Lung microvascular endothelial cell (primary cell): ENCODE results near the gene FAT2. TPM values are rescaled to one million over a fixed set of nuclear protein-coding genes. Genes with fewer than 3 reads are reported as not detected.
A peak's percentile ranks its signal among the peaks of the same experiment; 100 is the strongest.

Source experiments
- DNase-seq, 2 donors: peaks; one replicate each; pipeline versions ENCODE4 v3.0.0 to v3.0.0-alpha.2; 2010; ENCODE audit warnings: low read depth in 2 of 2
- total RNA-seq: library from RNA; depleted of rRNA; stranded (reverse); fragments of >200 nt; gene quantifications from 2 replicates; pipeline ENCODE4 v1.2.1, GENCODE V29; 2014

The FAT2 gene, protein sequence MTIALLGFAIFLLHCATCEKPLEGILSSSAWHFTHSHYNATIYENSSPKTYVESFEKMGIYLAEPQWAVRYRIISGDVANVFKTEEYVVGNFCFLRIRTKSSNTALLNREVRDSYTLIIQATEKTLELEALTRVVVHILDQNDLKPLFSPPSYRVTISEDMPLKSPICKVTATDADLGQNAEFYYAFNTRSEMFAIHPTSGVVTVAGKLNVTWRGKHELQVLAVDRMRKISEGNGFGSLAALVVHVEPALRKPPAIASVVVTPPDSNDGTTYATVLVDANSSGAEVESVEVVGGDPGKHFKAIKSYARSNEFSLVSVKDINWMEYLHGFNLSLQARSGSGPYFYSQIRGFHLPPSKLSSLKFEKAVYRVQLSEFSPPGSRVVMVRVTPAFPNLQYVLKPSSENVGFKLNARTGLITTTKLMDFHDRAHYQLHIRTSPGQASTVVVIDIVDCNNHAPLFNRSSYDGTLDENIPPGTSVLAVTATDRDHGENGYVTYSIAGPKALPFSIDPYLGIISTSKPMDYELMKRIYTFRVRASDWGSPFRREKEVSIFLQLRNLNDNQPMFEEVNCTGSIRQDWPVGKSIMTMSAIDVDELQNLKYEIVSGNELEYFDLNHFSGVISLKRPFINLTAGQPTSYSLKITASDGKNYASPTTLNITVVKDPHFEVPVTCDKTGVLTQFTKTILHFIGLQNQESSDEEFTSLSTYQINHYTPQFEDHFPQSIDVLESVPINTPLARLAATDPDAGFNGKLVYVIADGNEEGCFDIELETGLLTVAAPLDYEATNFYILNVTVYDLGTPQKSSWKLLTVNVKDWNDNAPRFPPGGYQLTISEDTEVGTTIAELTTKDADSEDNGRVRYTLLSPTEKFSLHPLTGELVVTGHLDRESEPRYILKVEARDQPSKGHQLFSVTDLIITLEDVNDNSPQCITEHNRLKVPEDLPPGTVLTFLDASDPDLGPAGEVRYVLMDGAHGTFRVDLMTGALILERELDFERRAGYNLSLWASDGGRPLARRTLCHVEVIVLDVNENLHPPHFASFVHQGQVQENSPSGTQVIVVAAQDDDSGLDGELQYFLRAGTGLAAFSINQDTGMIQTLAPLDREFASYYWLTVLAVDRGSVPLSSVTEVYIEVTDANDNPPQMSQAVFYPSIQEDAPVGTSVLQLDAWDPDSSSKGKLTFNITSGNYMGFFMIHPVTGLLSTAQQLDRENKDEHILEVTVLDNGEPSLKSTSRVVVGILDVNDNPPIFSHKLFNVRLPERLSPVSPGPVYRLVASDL (N-terminal part only)
- not detected in 2 replicates for total RNA-seq

DNA sequence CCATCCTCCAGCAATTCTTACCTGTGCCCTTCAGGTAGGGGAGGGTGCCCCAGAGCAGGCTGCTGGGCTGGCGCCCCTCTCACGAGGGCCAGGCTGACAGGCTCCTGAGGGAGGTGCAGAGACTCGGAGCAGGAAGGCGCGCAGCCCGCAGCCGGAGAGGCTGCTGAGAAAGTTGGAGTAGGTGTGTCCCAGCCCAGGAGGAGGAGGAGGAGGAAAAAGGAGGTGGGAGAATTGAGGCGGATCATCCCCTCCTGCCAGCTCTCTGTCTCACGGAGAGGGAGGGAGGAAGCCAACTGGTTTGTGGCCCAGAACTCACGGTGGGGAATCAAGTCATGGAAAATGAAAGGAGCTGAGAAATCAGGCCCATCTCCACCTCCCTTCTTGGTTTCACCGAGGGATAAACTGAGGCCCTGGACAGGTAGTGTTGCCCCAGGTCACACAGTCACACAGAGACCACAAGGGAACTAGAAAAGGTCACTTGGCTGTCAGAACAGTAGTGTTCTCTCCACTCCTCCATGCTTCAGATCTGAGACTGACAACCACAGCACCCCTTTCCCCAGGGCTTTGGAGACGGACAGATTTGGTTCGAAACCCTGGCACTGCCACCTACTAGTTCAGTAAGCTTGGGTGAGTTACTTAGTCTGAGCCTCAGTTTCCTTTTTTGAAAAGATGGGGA lies at the start of gene FAT2:
Gene FAT2 (minus strand): TSS at position 188 of the 676 bp plus-strand sequence. CDS start 22,400 bp downstream, outside the sequence.
- no peak for DNase-seq

DNA sequence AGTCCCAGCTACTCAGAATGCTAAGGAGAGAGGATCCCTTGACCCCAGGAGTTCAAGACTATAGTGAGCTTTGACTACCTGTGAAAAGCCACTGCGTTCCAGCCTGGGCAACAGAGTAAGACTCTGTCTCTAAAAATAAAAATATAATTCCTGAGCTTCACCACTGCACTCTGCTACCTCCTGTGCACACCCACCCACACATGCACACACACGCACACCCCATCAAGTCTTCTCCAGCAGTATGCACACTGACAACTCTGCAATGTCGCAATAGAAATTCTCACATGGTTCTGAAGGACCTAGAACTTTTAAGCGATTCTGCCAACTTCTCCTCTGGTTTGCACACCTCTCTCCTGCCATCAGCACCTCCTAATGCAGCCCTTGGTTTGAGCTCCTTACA lies 47.5 kb upstream of the FAT2 start:
- DNase-seq, result no peak

DNA sequence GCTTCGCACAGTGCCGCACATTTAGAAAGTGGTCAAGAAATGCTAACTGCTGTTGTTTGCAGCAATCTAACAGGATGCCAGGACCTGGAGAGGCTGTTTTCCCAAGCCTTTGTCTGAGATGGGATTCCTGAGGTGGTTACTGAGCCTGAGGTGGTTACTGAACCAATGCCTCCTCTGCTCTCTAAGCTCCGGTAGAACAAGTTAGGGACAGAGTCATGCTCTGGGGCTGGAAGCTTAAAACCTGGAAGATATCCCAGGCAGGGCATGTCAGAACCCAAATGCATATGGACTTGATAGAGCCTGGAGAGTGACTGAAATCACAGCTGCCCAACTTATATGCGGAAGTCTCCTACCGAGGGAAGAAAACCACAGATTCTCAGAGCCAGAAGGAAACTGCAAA lies 46.5 kb upstream of the FAT2 start:
- no peak for DNase-seq

DNA sequence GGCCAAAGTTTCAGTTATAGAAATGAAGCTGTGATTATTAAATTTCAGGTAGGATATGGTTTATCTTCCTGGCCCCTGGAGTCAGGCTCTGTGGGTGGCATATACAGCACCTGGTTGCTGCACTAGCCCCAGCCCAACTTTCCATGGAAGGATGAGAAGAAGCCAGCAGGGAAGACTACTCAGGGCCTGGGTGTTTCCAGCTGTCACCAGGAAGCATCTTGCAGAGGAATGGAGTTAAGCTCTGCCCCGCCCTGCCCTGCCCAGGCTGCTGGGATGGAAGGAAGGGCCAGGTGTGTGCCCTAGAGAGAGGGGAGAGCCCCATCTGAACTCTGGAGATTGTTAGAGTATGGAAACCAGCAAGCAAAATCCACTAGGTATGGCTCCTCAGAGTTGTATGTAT lies 42.8 kb upstream of the FAT2 start:
- no peak for DNase-seq

DNA sequence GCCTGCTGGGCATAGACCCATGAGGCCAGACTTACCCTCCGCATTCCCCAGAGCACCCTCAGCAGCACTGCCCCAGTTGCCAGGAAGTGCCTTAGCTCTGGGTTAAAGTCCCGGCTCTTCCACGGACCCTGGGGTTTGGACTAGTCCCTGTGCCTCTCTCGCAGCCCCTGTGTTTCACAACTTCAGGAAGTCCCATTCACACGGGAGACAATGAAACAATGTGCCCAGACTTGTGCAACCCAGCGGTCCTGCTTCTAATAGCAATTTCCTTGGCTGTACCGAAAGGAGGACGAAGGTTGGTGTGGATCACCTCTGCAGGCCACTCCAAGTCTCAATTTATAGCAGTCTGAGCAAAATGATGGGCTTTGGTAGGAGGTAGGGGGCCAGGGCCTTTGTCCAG lies 41.8 kb upstream of the FAT2 start:
- no peak for DNase-seq

DNA sequence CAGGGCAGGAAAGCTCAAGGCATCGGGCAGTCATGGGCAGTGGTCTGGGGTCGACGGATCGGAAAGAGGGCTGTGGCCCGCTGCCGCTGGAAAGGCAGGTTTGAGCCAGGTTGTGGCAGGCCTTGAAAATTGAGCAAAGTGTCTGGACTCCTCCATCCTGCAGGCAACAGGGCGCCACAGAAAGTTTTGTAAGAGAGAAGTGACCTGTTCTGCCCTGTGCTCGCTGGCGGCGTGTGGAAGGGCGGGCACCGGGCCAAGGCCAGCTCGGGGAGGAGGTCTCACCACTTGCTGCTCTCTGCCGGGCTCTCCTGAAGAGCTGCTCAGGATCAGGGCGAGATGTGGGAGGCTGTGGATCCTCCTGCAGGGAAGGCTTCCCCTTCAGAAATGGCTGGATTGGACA lies 41.4 kb upstream of the FAT2 start:
- DNase-seq, result no peak

DNA sequence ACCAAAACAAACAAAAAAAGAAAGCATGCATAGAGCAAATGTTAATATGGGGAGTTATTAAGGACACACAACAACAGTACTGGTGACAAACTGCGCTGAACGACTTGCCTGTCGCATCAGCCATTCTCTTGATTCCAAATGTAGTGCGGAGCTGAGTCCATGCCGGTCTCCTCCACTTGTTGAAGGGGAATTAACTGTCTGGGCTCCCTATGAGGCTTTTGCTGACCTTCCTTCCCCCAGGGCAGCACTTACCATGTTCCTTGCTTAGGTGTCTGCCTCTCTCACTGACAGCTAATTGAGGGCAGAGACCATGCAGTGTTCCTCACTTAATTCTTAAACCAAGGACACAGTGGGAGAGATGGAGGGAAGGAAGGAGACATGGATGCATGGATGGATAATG lies 40.8 kb upstream of the FAT2 start:
- no peak for DNase-seq

DNA sequence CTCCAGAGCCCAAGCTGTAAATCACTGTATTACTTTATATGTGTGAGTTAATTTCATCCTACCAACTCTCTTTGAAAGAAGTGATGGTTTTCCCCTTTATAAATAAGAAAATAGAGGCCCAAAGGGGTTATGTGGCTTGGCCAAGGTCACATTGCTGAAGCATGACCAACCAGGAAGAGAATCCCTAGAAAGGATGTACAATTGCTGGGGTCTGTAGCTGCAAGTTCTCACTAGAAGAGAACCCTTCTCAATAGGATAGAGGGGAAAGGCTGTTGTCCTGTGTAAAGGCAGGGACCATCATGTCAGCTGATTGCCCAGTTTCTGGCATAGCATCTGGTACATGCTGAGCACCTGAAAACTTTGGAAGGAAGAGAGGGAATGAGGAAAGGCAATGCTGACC lies 39.0 kb upstream of the FAT2 start:
- peak in 1 of 2 donors; percentile 12 for DNase-seq

DNA sequence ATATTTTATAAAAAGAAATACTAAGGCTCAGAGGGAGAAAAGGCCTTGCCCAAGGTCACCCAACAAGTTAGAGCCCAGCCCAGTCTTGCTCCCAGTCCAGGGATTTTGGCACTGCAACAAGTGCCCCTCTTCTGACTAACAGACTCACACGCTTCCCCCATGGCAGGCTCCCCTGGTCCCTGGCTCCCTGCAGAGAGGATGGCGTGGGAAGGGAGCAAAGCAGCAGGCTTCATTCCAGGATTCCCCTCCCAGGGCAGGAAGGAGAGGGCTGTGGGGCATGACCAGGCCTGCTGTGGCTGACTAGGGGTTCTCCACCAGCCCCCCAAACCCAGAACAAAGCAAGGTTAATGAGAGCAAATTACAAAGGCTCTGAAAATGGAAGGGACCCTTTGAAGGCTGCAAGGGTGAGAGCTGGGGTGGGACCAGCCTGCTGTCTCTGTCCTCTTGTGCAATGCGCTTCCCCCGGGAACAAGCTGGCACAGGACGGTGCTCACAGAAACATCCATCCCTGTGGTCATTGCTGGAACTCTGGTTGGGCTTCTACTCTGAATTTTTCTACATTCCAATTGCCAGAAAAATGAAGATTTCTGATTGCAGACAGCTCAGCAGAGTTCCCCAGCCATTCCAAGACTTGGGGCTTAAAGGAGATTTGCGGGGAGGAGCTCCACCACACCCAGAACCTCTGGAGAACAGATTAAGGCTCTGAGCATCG lies 37.1 kb upstream of the FAT2 start:
- no peak for DNase-seq

DNA sequence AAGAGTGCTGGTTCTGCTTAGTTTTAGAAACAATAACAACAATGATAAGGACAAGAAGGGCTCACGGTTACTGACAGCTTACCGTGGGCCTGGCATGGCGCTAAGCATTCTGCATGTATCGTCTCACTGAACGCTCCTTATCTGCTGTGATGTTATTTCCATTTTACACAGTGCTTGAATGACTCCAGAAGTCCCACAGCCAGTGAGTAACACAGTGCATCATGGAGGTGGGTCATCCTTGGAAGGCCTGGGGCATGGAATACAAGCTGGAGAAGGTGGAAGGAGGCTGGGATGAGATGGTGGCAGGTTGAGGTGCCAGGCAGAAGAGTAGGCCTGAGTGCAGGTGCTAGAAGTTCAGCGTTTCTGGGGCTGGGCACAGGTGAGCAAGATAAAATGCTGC lies 36.5 kb upstream of the FAT2 start:
- no peak for DNase-seq

DNA sequence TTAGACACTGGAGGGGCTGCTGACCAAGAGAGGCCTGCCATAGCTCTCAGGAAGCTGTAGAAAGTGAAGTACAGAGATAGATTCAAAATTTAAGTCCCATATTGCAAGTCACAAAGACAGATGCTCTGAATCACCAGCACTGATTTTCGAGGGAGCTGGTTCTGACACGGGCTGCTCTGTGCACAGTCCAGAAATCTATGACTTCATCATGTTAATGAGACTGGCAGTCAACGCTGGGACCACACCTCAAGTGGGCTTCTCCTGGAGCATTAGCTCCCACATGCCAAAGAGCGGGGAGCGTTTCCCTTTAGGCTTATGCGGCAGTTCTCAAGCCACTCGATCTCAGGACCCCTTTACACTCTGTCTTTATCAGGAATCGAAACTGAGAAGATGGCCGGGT lies 34.2 kb upstream of the FAT2 start:
- DNase-seq, result no peak

DNA sequence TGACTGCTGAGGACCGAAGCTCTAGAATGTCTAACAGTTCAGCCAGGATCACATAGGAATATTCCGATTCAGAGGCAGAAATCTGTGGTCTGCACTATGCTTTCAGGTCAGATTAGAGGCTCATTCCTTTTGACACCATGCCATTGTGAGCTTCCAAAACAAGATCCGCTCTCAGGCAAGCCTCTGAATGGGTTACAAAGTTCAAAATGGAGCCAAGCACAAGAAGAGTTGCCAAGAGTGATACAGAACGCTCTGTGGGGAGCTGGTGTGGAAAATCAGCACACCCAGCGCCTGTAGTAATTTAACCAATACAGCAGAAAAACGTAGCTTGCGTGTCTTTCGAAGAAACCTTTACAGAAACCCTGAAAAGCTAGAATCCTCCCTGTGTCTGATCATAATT lies 33.3 kb upstream of the FAT2 start:
- peak in 1 of 2 donors; percentile 12 for DNase-seq

DNA sequence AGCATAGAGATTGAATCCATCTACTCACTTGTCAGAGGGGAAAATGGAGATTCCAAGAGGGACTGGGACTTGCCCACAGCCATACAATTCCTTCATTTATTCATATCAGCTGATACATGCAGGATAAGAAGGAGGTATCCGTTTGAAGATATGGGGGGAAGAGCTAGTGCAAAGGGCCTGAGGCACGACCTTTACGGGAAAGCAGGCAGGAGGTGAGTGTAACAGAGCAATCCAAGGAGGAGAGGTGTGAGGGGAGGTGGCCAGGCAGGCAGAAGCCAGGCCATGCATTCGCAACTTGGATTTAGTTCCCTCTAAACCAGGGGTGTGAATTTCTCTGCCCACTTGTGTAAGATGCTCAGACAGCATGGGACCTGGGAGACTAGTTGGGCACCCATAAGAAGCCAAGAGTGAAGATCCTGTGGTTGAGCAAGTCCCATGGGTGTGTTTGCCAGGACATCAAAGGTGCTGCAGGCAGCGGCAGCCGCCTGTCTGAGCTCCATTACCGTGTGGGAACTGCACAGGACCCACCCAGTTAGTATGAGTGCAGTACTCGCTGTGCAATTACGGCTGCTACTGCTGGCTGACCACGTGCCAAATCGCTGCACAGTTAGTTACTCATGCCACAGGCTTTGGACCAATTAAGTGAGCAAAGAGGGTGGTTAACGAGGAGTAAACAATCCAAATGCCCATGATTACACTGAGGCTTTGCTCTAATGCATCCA lies 31.4 kb upstream of the FAT2 start:
- no peak for DNase-seq

DNA sequence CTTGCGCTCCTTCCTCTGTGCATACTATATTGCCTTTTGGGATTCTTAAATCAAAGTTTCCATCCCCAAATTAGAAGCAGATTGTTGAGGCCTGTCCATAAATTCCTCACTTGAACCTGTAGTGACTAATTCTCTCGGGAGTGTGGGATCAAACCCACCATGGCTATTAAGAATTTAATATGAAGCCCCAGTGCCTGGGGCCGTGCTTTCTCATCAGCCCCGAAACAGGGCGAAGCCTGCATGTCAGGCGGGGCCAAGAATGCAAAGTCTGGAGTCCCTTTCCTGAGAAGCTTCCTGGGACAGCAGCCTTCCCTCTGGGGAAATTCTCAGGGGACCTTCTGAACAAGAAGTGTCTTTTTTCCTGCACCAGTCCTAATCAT lies 29.3 kb upstream of the FAT2 start:
- DNase-seq, result no peak

DNA sequence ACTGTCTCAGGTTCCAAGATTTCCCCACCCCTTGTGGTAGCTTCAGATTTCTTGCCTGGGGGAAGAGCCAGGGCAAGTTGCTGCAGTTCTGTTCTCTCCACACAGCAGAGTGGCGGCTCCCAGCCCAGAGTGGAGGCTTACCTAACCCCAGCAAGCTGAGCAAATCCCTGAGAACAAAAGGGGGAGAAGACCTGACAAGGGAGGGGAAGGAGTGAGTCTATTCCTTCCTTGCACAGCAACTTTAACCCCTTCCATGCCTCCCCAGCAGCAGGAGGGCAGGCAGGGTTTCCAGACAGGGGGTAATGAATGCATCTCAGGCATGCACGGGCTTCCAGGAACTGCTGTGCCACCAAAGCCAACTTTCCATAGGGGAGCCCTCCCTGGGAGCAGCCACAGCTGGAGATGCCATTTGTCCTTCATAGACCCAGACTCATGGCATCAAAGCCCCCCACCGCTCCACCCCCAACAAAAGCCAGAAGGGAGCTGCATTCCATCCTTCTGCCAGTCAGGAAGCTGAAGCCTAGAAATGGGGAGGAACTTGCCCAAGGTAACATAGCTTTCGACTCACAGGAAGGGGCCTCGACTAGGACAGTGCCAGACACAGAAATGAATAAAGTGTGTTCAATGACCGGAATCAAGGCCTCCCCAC lies 28.8 kb upstream of the FAT2 start:
- DNase-seq, result no peak

DNA sequence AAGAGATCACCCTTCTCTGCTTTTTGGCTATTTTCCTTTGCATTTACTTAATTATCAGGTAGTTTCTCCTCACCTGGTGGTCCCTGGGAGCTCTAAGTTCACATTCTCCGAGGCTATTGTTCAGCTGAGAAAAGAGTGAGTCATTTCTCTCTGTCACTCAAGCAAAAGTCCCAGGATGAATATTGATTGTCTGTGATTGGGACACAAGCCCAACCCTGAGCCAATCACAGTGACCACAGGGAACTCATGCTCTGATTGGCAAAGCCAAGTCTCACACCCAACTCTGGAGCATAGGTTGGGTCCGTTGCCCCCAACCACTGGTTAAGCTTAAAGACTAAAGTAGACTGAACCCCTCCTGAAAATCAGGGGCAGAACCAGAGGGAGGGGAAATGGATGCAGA lies 27.8 kb upstream of the FAT2 start:
- no peak for DNase-seq

DNA sequence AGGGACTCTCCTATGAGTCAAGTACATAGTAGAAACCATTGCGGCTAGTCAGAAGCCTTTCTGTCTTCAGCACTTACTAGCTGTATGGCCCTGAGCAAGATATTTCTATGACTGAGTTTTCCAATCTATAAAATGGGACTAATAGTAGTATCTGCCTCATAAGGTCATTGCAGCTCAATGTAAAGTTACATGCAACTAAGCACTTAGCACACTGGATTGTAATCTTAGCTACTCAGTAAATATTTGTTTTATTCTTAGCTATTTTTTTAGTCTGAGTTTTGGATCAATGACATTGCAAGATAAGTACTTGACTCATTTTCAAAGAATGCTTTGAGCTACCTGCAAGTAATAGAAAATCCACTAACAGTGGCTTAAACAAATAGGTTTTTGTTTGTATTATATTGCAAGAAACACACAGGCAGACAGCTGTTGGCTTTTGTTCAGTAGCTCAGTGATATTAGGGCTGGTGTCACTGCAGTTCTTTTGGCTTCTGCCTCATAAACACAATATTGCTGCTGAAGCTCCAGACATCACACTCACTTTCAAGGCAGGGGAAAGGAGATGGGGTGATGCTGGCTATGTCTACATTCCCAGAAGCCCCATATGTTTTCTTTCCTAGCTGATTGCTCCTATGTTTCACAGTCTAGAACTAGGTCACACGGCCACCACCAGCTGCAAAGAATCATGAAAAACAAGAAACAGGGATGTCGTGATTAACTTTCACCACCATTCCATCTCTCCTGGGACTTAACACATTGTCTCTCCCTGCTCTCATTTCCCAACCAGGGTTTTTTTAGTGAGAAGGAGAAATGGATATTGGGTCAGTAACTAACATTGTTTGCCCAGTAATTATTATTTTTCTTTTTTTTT lies 26.9 kb upstream of the FAT2 start:
- no peak for DNase-seq

DNA sequence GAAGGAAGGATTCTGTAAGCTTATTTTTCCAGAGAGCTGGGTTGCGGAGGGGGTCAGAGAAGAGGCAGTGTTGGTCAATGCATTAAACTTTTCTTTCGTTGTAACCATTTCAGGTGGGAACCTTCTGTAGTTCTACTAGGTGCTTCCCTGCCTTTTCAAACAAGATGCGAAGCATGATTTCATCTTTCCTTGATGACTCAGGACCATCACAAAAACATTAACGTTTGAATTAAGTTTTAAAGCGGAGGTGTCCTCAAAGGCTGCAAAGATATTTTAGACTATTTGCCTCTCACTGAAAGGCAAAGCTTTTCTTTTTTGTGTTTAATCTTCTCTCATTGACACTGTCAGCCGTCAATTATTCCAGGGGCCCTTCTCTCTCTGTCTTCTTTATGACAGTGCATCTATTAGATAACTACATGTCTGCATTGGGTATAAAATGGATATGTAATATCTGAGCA lies 26.3 kb upstream of the FAT2 start:
- no peak for DNase-seq
